Measurements from ENCODE around the gene NT5C1A.

The NT5C1A gene

DNA sequence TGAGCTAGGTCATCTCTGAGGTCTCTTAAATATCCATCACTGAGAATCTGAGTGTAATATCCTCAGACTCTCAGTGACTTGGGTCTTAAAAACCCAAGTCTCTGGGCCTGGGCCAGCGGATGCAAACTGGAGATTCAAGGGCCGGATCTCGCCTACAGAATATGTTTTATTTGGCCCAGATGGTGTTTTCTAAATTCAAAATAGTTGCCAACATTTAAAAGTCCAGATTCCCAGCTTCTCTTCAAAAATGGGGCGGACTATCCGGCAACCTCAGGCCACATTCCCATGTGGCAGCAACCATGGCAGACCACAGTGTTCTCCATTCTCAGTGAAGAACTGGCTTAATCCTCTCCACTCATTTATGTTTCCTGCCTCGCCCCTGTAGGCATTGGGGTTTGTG, 19.8 kb downstream of the NT5C1A start:
- TF ChIP-seq, protein P1, sequence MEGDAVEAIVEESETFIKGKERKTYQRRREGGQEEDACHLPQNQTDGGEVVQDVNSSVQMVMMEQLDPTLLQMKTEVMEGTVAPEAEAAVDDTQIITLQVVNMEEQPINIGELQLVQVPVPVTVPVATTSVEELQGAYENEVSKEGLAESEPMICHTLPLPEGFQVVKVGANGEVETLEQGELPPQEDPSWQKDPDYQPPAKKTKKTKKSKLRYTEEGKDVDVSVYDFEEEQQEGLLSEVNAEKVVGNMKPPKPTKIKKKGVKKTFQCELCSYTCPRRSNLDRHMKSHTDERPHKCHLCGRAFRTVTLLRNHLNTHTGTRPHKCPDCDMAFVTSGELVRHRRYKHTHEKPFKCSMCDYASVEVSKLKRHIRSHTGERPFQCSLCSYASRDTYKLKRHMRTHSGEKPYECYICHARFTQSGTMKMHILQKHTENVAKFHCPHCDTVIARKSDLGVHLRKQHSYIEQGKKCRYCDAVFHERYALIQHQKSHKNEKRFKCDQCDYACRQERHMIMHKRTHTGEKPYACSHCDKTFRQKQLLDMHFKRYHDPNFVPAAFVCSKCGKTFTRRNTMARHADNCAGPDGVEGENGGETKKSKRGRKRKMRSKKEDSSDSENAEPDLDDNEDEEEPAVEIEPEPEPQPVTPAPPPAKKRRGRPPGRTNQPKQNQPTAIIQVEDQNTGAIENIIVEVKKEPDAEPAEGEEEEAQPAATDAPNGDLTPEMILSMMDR (IDR thresholded peaks at IDR 0.05; ENCODE audit: low read length), result no peak
- no peak for TF ChIP-seq EZH2 (IDR thresholded peaks at IDR 0.05; ENCODE audit: borderline replicate concordance, low read length)
- Histone ChIP-seq H3K27me3 (ENCODE audit: insufficient read depth, low read length) (no peaks in the 10 kb centered on the region; the same call in 1 of the 2 replicates), H3K9me3 (ENCODE audit: low read length) (no peaks in the 10 kb centered on the region), H3K4me2 (ENCODE audit: low read length) (no peak overlapping the region), H3K36me3 (ENCODE audit: insufficient read depth, low read length) (no peaks in the 10 kb centered on the region), H4K20me1 (ENCODE audit: insufficient read depth, low read length) (no peaks in the 10 kb centered on the region), H3K4me1 (ENCODE audit: insufficient read depth, low read length, severe bottlenecking) (peaks cover 3% of the 10 kb centered on the region), H3F3A (ENCODE audit: insufficient read depth, low read length) (no peaks in the 10 kb centered on the region), H3K4me3 (ENCODE audit: low read depth, low read length, poor library complexity, severe bottlenecking) (no peak overlapping the region), H3K9me2 (ENCODE audit: low read depth, low read length) (no peaks in the 10 kb centered on the region), H3K79me2 (ENCODE audit: insufficient read depth, low read length) (no peaks in the 10 kb centered on the region), H3K27ac (ENCODE audit: low read depth, low read length, poor library complexity, severe bottlenecking) (no peak overlapping the region), H2AFZ (ENCODE audit: low read length) (no peak overlapping the region), H3K9ac (ENCODE audit: low read length) (no peak overlapping the region)

DNA sequence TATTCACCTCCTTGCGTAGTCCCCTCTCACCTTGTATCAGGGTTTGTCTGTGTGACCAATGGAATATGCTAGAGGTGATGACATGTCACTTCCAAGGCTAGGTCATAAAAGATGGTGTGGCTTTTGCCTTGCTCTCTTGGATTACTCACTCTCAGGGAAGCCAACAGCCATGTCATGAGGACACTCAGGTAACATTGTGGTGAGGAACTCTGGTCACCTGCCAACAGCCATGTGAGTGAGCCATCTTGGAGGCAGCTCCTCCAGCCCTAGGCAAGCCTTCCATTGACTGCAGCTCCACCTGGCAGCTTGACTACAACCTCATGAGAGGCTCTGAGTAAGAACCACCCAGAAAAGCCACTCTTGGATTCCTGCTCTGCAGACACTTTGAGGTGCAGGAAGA, 21.5 kb downstream of the NT5C1A start:
- H3K4me1 ChIP-seq (ENCODE audit: insufficient read depth, low read length, severe bottlenecking), result peaks cover 3% of the 10 kb centered on the region
- TF ChIP-seq, protein P1 (IDR thresholded peaks at IDR 0.05; ENCODE audit: low read length), result no peak
- TF ChIP-seq EZH2 (IDR thresholded peaks at IDR 0.05; ENCODE audit: borderline replicate concordance, low read length), result no peak
- no peaks in the 10 kb centered on the region for H4K20me1 ChIP-seq (ENCODE audit: insufficient read depth, low read length)
- H2AFZ ChIP-seq (ENCODE audit: low read length), result no peak overlapping the region
- H3K36me3 ChIP-seq (ENCODE audit: insufficient read depth, low read length), result no peaks in the 10 kb centered on the region
- no peak overlapping the region for H3K4me2 ChIP-seq (ENCODE audit: low read length)
- H3F3A ChIP-seq (ENCODE audit: insufficient read depth, low read length), result no peaks in the 10 kb centered on the region
- H3K27me3 ChIP-seq (ENCODE audit: insufficient read depth, low read length), result no peaks in the 10 kb centered on the region; the same call in 1 of the 2 replicates
- H3K9me2 ChIP-seq (ENCODE audit: low read depth, low read length), result no peaks in the 10 kb centered on the region
- H3K27ac ChIP-seq (ENCODE audit: low read depth, low read length, poor library complexity, severe bottlenecking), result no peak overlapping the region
- no peaks in the 10 kb centered on the region for H3K79me2 ChIP-seq (ENCODE audit: insufficient read depth, low read length)
- no peaks in the 10 kb centered on the region for H3K9me3 ChIP-seq (ENCODE audit: low read length)
- no peak overlapping the region for H3K4me3 ChIP-seq (ENCODE audit: low read depth, low read length, poor library complexity, severe bottlenecking)
- no peak overlapping the region for H3K9ac ChIP-seq (ENCODE audit: low read length)

DNA sequence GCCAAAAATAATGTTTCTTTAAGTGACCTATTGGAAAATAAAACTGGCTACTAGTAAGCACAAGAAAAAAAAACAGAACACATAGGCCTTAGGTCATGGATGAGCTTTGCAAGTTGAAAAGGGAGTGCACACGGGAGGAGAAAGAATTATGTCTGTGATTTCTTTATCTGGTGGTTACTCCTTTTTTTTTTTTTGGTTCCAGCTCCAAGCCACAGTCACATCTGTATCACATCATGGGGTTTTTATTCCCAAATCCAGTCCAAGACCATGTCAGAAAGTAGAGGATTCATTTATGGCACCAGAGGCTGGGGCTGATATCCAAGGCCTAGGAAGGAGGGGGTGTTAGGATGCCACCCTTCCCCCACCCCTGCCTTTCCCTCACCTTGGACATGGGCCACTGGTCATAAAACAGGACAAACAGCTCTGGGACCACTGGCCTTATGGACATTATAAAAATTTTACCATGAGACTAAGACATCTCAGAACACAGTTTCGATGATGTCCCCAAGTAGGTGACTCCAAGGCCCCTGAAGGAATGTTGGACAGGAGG, 22.2 kb downstream of the NT5C1A start:
- H3K9me2 ChIP-seq (ENCODE audit: low read depth, low read length), result no peaks in the 10 kb centered on the region
- no peak overlapping the region for H2AFZ ChIP-seq (ENCODE audit: low read length)
- H3K27me3 ChIP-seq (ENCODE audit: insufficient read depth, low read length), result no peaks in the 10 kb centered on the region; the same call in 1 of the 2 replicates
- H3K36me3 ChIP-seq (ENCODE audit: insufficient read depth, low read length), result no peaks in the 10 kb centered on the region
- H3K27ac ChIP-seq (ENCODE audit: low read depth, low read length, poor library complexity, severe bottlenecking), result no peak overlapping the region
- TF ChIP-seq EZH2 (IDR thresholded peaks at IDR 0.05; ENCODE audit: borderline replicate concordance, low read length), result no peak
- TF ChIP-seq, protein P1 (IDR thresholded peaks at IDR 0.05; ENCODE audit: low read length), result no peak
- H3K9ac ChIP-seq (ENCODE audit: low read length), result no peak overlapping the region
- no peaks in the 10 kb centered on the region for H4K20me1 ChIP-seq (ENCODE audit: insufficient read depth, low read length)
- H3K9me3 ChIP-seq (ENCODE audit: low read length), result no peaks in the 10 kb centered on the region
- peaks cover 3% of the 10 kb centered on the region for H3K4me1 ChIP-seq (ENCODE audit: insufficient read depth, low read length, severe bottlenecking)
- H3K4me2 ChIP-seq (ENCODE audit: low read length), result no peak overlapping the region
- no peak overlapping the region for H3K4me3 ChIP-seq (ENCODE audit: low read depth, low read length, poor library complexity, severe bottlenecking)
- no peaks in the 10 kb centered on the region for H3K79me2 ChIP-seq (ENCODE audit: insufficient read depth, low read length)
- no peaks in the 10 kb centered on the region for H3F3A ChIP-seq (ENCODE audit: insufficient read depth, low read length)
